CD4-positive, alpha-beta T cell (primary cell): ENCODE results near the gene CLIP2. TPM values are rescaled to one million over a fixed set of nuclear protein-coding genes. Genes with fewer than 3 reads are reported as not detected.

ENCODE experiments used
- ATAC-seq: fragments of 200-7000 bp; cut with Tn5 transposase; one replicate; pipeline ENCODE4 v1.10.0; 2022; ENCODE audit warnings: mild to moderate bottlenecking; ENCODE audit not compliant: poor library complexity
- CTCF ChIA-PET: fragments of 350-600 bp; sonication (Branson Sonifier 250); formaldehyde crosslinking; loops from one replicate; lab custom pipeline; 2021; ENCODE audit warnings: antibody characterized with exemption, inconsistent platforms; lab: Charles Lee
- POLR2A ChIA-PET: fragments of 350-600 bp; sonication (Branson Sonifier 250); formaldehyde crosslinking; loops from one replicate; lab custom pipeline; 2021; ENCODE audit warnings: antibody characterized with exemption, inconsistent platforms; lab: Charles Lee
- DNase-seq, 14 experiments: peaks; one replicate each; pipeline ENCODE4 v3.0.0-alpha.2; 2013 to 2020; ENCODE audit warnings: mixed read lengths in 2 of 14
- H3K27ac ChIP-seq, 2 donors: one replicate each; pipeline versions ENCODE4 v1.5.1 to v1.7.0; 2013; ENCODE audit warnings: low read length in 2 of 2, low read depth in 1 of 2, mild to moderate bottlenecking in 1 of 2
- H3K27me3 ChIP-seq, 2 experiments: 1 replicate in 1 of 2; 2 replicates in 1 of 2; pipeline versions ENCODE4 v1.6.1 to v1.7.0; 2013; ENCODE audit warnings: low read length in 2 of 2, control low read depth in 1 of 2, mild to moderate bottlenecking in 1 of 2, moderate library complexity in 1 of 2; ENCODE audit not compliant: insufficient read depth in 2 of 2, control insufficient read depth in 1 of 2
- H3K36me3 ChIP-seq: one replicate; pipeline ENCODE4 v1.6.1; 2013; ENCODE audit warnings: low read length, control low read depth; ENCODE audit not compliant: insufficient read depth
- H3K4me1 ChIP-seq: one replicate; pipeline ENCODE4 v1.6.1; 2013; ENCODE audit warnings: low read length, control low read depth; ENCODE audit not compliant: insufficient read depth
- H3K4me3 ChIP-seq: one replicate; pipeline ENCODE4 v1.5.1; 2013; ENCODE audit warnings: mild to moderate bottlenecking, low read length, moderate library complexity
- H3K9me3 ChIP-seq, 2 experiments: 1 replicate in 1 of 2; 2 replicates in 1 of 2; pipeline versions ENCODE4 v1.6.1 to v1.7.0; 2013; ENCODE audit warnings: low read length in 2 of 2, mild to moderate bottlenecking in 2 of 2, control low read depth in 1 of 2, moderate library complexity in 1 of 2; ENCODE audit not compliant: control insufficient read depth in 1 of 2, insufficient read depth in 1 of 2
- H3K27ac Mint-ChIP-seq: one replicate; pipeline ENCODE4 v1.8.0; 2020; ENCODE audit warnings: mixed read lengths
- H3K27me3 Mint-ChIP-seq: one replicate; pipeline ENCODE4 v1.8.0; 2021; ENCODE audit warnings: mixed read lengths
- H3K36me3 Mint-ChIP-seq: one replicate; pipeline ENCODE4 v1.8.0; 2021; ENCODE audit warnings: low read depth, mixed read lengths
- H3K4me1 Mint-ChIP-seq: one replicate; pipeline ENCODE4 v1.8.0; 2021; ENCODE audit warnings: low read depth, mixed read lengths
- H3K4me3 Mint-ChIP-seq: one replicate; pipeline ENCODE4 v1.8.0; 2020; ENCODE audit warnings: mild to moderate bottlenecking, mixed read lengths
- H3K9me3 Mint-ChIP-seq: one replicate; pipeline ENCODE4 v1.8.0; 2020; ENCODE audit warnings: mixed read lengths
- CTCF ChIP-seq: fragments of 200-600 bp; IDR thresholded peaks from one replicate; pipeline ENCODE4 v1.8.0; 2022; ENCODE audit warnings: antibody characterized with exemption, mild to moderate bottlenecking
- intact Hi-C, 2 experiments: fragments of 100-400 bp; cut with DNase I in 1 of 2; cut with micrococcal nuclease in 1 of 2; formaldehyde crosslinking; loops; one replicate each; pipeline versions ENCODE4 v1.15.1 to v1.9.0; 2023 to 2025; cut with DNase I, micrococcal nuclease
- total RNA-seq, 174 experiments: library from RNA in 2 of 174; stranded (reverse) in 2 of 174; gene quantifications; one replicate each; pipeline ENCODE4 v1.2.3 and lab custom pipeline; 2021 to 2026

The CLIP2 gene
- total RNA-seq, 2 experiments from 2014 or later: 2.4 to 2.7 TPM

GRCh38 chr7:74300926-74301325, 11.7 kb downstream of the CLIP2 start:
- Mint-ChIP-seq H3K27me3 (no peaks in the 10 kb centered on the region), H3K27ac (no peak overlapping the region), H3K9me3 (no peaks in the 10 kb centered on the region), H3K36me3 (no peaks in the 10 kb centered on the region), H3K4me3 (no peak overlapping the region), H3K4me1 (no peaks in the 10 kb centered on the region)
- no peak for TF ChIP-seq CTCF
- no peak overlapping the region for H3K4me3 ChIP-seq
- peaks cover 0 to under 1% of the 10 kb centered on the region in 2 experiments for H3K27me3 ChIP-seq
- ChIA-PET POLR2A (no interaction called here), CTCF (no interaction called here)
- peaks cover 0 to 14% of the 10 kb centered on the region in 2 experiments for H3K9me3 ChIP-seq
- intact Hi-C loops: no loop called here
- DNase-seq (no peak), ATAC-seq (no peak)
- no peak overlapping the region for H3K27ac ChIP-seq
- peaks cover under 1% of the 10 kb centered on the region for H3K4me1 ChIP-seq
- H3K36me3 ChIP-seq: no peaks in the 10 kb centered on the region

- ATAC-seq (no peak), DNase-seq (no peak)
- H3K36me3 ChIP-seq: no peaks in the 10 kb centered on the region
- no peak for TF ChIP-seq CTCF
- POLR2A ChIA-PET: no interaction called here
- no peak overlapping the region for H3K27ac ChIP-seq
- intact Hi-C loops: no loop called here
- H3K4me1 ChIP-seq: peaks cover 14% of the 10 kb centered on the region
- H3K27me3 Mint-ChIP-seq: peaks cover 14% of the 10 kb centered on the region
- no peaks in the 10 kb centered on the region for H3K36me3 Mint-ChIP-seq
- H3K27me3 ChIP-seq: peaks cover 7 to 13% of the 10 kb centered on the region in 2 experiments
- H3K9me3 ChIP-seq: peaks cover 0 to 4% of the 10 kb centered on the region in 2 experiments
- peaks cover 7% of the 10 kb centered on the region for H3K4me1 Mint-ChIP-seq
- CTCF ChIA-PET: no interaction called here
- no peaks in the 10 kb centered on the region for H3K9me3 Mint-ChIP-seq
- no peak overlapping the region for H3K4me3 ChIP-seq
- no peak overlapping the region for H3K4me3 Mint-ChIP-seq
- no peak overlapping the region for H3K27ac Mint-ChIP-seq
These were observed 13.6 kb downstream of the CLIP2 start for GRCh38 chr7:74302745-74303221.

- ATAC-seq (no peak), DNase-seq (no peak)
- H3K27me3 ChIP-seq: peaks cover 7 to 13% of the 10 kb centered on the region in 2 experiments
- no peak overlapping the region for H3K27ac Mint-ChIP-seq
- intact Hi-C loops: no loop called here
- H3K27me3 Mint-ChIP-seq: peaks cover 16% of the 10 kb centered on the region
- no peaks in the 10 kb centered on the region for H3K36me3 Mint-ChIP-seq
- H3K9me3 Mint-ChIP-seq: no peaks in the 10 kb centered on the region
- H3K4me1 Mint-ChIP-seq: peaks cover 7% of the 10 kb centered on the region
- no peak overlapping the region for H3K27ac ChIP-seq
- no peaks in the 10 kb centered on the region for H3K36me3 ChIP-seq
- peaks cover 14% of the 10 kb centered on the region for H3K4me1 ChIP-seq
- ChIA-PET POLR2A (no interaction called here), CTCF (no interaction called here)
- no peak for TF ChIP-seq CTCF
- peaks cover 0 to 4% of the 10 kb centered on the region in 2 experiments for H3K9me3 ChIP-seq
- H3K4me3 Mint-ChIP-seq: no peak overlapping the region
- no peak overlapping the region for H3K4me3 ChIP-seq
These were observed 15.3 kb downstream of the CLIP2 start for GRCh38 chr7:74304550-74304949.
